ENCODE results near the gene SLC25A10.

- no peak for TF ChIP-seq EZH2 (IDR thresholded peaks at IDR 0.05; ENCODE audit: low read length, unreplicated experiment)
- no peak for TF ChIP-seq CTCF (conservative IDR thresholded peaks at IDR 0.05; ENCODE audit: low read depth, low read length)
- no peak for TF ChIP-seq EZH2phosphoT487 (IDR thresholded peaks at IDR 0.05; ENCODE audit: borderline replicate concordance, low read length)
Observed at GRCh38 chr17:81664051-81664470, 48.0 kb upstream of the SLC25A10 start.

Measured in PC-3 (cell line).